Cerebellar nuclear complex (tissue), 1 donor: ENCODE data around the gene CCR2.
"Not testable (repeated sequence)": the region's sequence is repeated elsewhere in the genome, so short reads cannot be mapped to it uniquely, and the experiment has no call there.

Experiments used
- DNase-seq, 2 experiments: peaks; one replicate each; lab custom pipeline; 2025; lab: John Stamatoyannopoulos, UW

Gene CCR2

GRCh38 chr3:46380471-46381221, 26.7 kb downstream of the CCR2 start:
- no peak for DNase-seq

- DNase-seq = no peak
Measured at GRCh38 chr3:46381625-46382024, 27.7 kb downstream of the CCR2 start.

- no peak for DNase-seq
Measured at GRCh38 chr3:46383211-46383950, 29.5 kb downstream of the CCR2 start.

- no peak for DNase-seq
Measured at GRCh38 chr3:46383951-46384330, 30.0 kb downstream of the CCR2 start.

GRCh38 chr3:46386205-46386604, 32.3 kb downstream of the CCR2 start:
- DNase-seq = no peak

- DNase-seq = not testable (repeated sequence)
Measured at GRCh38 chr3:46388847-46389246, 34.9 kb downstream of the CCR2 start.

GRCh38 chr3:46389306-46389705, 35.4 kb downstream of the CCR2 start:
- DNase-seq = no peak

GRCh38 chr3:46391526-46391925, 37.6 kb downstream of the CCR2 start:
- DNase-seq = not testable (repeated sequence)

GRCh38 chr3:46393011-46393410, 39.1 kb downstream of the CCR2 start:
- DNase-seq = no peak

GRCh38 chr3:46393554-46394434, 39.9 kb downstream of the CCR2 start:
- no peak for DNase-seq

- DNase-seq = no peak
Measured at GRCh38 chr3:46395210-46395661, 41.3 kb downstream of the CCR2 start.

GRCh38 chr3:46395766-46396530, 42.0 kb downstream of the CCR2 start:
- no peak for DNase-seq

- DNase-seq = no peak
Measured at GRCh38 chr3:46397111-46397510, 43.2 kb downstream of the CCR2 start.

GRCh38 chr3:46398186-46398955, 44.5 kb downstream of the CCR2 start:
- no peak for DNase-seq

- DNase-seq = no peak
Measured at GRCh38 chr3:46399098-46399497, 45.2 kb downstream of the CCR2 start.

GRCh38 chr3:46399557-46399956, 45.6 kb downstream of the CCR2 start:
- DNase-seq = no peak

- DNase-seq = no peak
Measured at GRCh38 chr3:46400000-46400734, 46.3 kb downstream of the CCR2 start.

GRCh38 chr3:46400846-46401245, 46.9 kb downstream of the CCR2 start:
- DNase-seq = no peak

GRCh38 chr3:46401579-46401978, 47.7 kb downstream of the CCR2 start:
- DNase-seq = no peak

GRCh38 chr3:46402902-46403301, 49.0 kb downstream of the CCR2 start:
- DNase-seq = not testable (repeated sequence)
